Erythroblast (primary cell): ENCODE measurements around the gene UQCRC1.

ENCODE experiments used
- GATA1 ChIP-seq: IDR thresholded peaks from 2 replicates; pipeline ENCODE4 v1.6.1; 2011; ENCODE audit warnings: low read depth, mild to moderate bottlenecking, control low read depth, low read length, moderate library complexity
- POLR2A ChIP-seq: IDR thresholded peaks from 2 replicates; pipeline ENCODE4 v1.6.1; 2011; ENCODE audit warnings: mild to moderate bottlenecking, low read length

GRCh38 chr3:48612309-48612708 is 2.9 kb upstream of the UQCRC1 start:
- TF ChIP-seq POLR2A = no peak
- TF ChIP-seq GATA1 = no peak
